HepG2 (cell line): ENCODE data around the gene KCNS1.
"Not testable (repeated sequence)": the region's sequence is repeated elsewhere in the genome, so short reads cannot be mapped to it uniquely, and the experiment has no call there.

Experiments
- CBX1 ChIP-seq: IDR thresholded peaks from one replicate; pipeline ENCODE4 v1.6.1; 2016; ENCODE audit warnings: antibody characterized with exemption, low read depth
- CCAR2 ChIP-seq: fragments of 200-400 bp; formaldehyde crosslinking; optimal IDR thresholded peaks from 2 replicates; pipeline ENCODE3; 2018; ENCODE audit warnings: low read depth, mild to moderate bottlenecking, low read length, moderate library complexity
- CTCF ChIP-seq: sonication (generic); formaldehyde crosslinking; IDR thresholded peaks from 2 replicates; pipeline ENCODE4 v1.5.0; 2020; ENCODE audit warnings: mild to moderate bottlenecking, missing genetic modification reagents, moderate library complexity
- FOXK2 ChIP-seq: fragments of 450-650 bp; IDR thresholded peaks from 2 replicates; pipeline ENCODE4 v1.6.1; 2016
- KMT2B ChIP-seq: IDR thresholded peaks from 2 replicates; pipeline ENCODE4 v1.6.1; 2016; ENCODE audit warnings: missing genetic modification reagents, missing compliant biosample characterization
- POLR2A ChIP-seq, 2 experiments: IDR thresholded peaks; 2 replicates each; pipeline ENCODE4 v1.6.1; 2011; ENCODE audit warnings: low read depth in 2 of 2, low read length in 2 of 2, mild to moderate bottlenecking in 1 of 2, moderate library complexity in 1 of 2; ENCODE audit not compliant: insufficient read depth in 1 of 2
- RXRA ChIP-seq: sonication (generic); formaldehyde crosslinking; IDR thresholded peaks from 2 replicates; pipeline ENCODE4 v1.5.1; 2020; ENCODE audit warnings: missing genetic modification reagents
- SIN3B ChIP-seq: fragments of 150-350 bp; IDR thresholded peaks from 2 replicates; pipeline ENCODE4 v1.6.1; 2014; ENCODE audit warnings: low read length
- SMARCC2 ChIP-seq: fragments of 450-650 bp; IDR thresholded peaks from 2 replicates; pipeline ENCODE4 v1.6.1; 2017; ENCODE audit warnings: antibody characterized with exemption, mild to moderate bottlenecking
- SMC3 ChIP-seq: IDR thresholded peaks from 2 replicates; pipeline ENCODE4 v1.6.1; 2011; ENCODE audit warnings: low read length, improper control_type of control experiment
- TRIM24 ChIP-seq: sonication (generic); formaldehyde crosslinking; IDR thresholded peaks from 2 replicates; pipeline ENCODE4 v1.8.0; 2022; ENCODE audit warnings: mild to moderate bottlenecking, missing genetic modification reagents
- TF ChIP-seq, protein P1 (sequence below): sonication (generic); formaldehyde crosslinking; IDR thresholded peaks from 2 replicates; pipeline ENCODE4 v1.5.0; 2020; ENCODE audit warnings: missing genetic modification reagents, mild to moderate bottlenecking, borderline replicate concordance
- TF ChIP-seq, protein P2 (sequence below): IDR thresholded peaks from 2 replicates; pipeline ENCODE4 v1.6.1; 2012; ENCODE audit warnings: low read depth, low read length, improper control_type of control experiment

- TF ChIP-seq, protein P1, sequence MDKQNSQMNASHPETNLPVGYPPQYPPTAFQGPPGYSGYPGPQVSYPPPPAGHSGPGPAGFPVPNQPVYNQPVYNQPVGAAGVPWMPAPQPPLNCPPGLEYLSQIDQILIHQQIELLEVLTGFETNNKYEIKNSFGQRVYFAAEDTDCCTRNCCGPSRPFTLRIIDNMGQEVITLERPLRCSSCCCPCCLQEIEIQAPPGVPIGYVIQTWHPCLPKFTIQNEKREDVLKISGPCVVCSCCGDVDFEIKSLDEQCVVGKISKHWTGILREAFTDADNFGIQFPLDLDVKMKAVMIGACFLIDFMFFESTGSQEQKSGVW (CRISPR knock-in tag), result not testable (repeated sequence)
- not testable (repeated sequence) for TF ChIP-seq POLR2A (IDR thresholded peaks at IDR 0.05; ENCODE audit: insufficient read depth in 1 of 2, low read depth in 2 of 2, low read length in 2 of 2); CBX1; CCAR2; SMARCC2; CTCF (CRISPR knock-in tag); KMT2B (CRISPR knock-in tag); SMC3; FOXK2; SIN3B; TRIM24 (CRISPR knock-in tag); RXRA (CRISPR knock-in tag)
- TF ChIP-seq, protein P2, sequence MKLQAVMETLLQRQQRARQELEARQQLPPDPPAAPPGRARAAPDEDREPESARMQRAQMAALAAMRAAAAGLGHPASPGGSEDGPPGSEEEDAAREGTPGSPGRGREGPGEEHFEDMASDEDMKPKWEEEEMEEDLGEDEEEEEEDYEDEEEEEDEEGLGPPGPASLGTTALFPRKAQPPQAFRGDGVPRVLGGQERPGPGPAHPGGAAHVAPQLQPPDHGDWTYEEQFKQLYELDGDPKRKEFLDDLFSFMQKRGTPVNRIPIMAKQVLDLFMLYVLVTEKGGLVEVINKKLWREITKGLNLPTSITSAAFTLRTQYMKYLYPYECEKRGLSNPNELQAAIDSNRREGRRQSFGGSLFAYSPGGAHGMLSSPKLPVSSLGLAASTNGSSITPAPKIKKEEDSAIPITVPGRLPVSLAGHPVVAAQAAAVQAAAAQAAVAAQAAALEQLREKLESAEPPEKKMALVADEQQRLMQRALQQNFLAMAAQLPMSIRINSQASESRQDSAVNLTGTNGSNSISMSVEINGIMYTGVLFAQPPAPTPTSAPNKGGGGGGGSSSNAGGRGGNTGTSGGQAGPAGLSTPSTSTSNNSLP, result not testable (repeated sequence)
Observed at GRCh38 chr20:45139733-45140375, 38.9 kb upstream of the KCNS1 start.
